HCT116 (cell line): ENCODE measurements around the gene CEND1. TPM values are rescaled to one million over a fixed set of nuclear protein-coding genes. Genes with fewer than 3 reads are reported as not detected.

Experiments used
- ATAC-seq: fragments of 200-7000 bp; cut with Tn5 transposase; 2 replicates; pipeline ENCODE4 v1.9.1; 2020; ENCODE audit warnings: mild to moderate bottlenecking, moderate library complexity
- BruUV-seq: library from RNA; stranded (reverse); fragments of 400-500 nt; replicated peaks from 2 replicates; lab custom pipeline; 2021; lab: Mats Ljungman, UMichigan
- CTCF ChIA-PET: fragments of 300-600 bp; sonication (Branson Sonifier 250); formaldehyde crosslinking; loops from one replicate; lab custom pipeline; 2021; ENCODE audit warnings: antibody characterized with exemption; lab: Charles Lee
- POLR2A ChIA-PET: fragments of 300-600, 350-600 bp; sonication (Branson Sonifier 250); formaldehyde crosslinking; loops from one replicate; lab custom pipeline; 2021; ENCODE audit warnings: antibody characterized with exemption; lab: Charles Lee
- RAD21 ChIA-PET, 2 experiments: fragments of 300-600 bp; sonication (Branson Sonifier 250); formaldehyde crosslinking; loops; one replicate each; lab custom pipeline; 2023; ENCODE audit warnings: low total read pairs in 2 of 2; ENCODE audit not compliant: uncharacterized antibody in 2 of 2, unreplicated experiment in 2 of 2, low non-redundant PET in 1 of 2; lab: Charles Lee
- DNase-seq: peaks from one replicate; pipeline ENCODE4 v3.0.0-alpha.2; 2010; ENCODE audit warnings: low read depth, low spot score
- H2AFZ ChIP-seq: fragments of 200-600 bp; shearing (Covaris generic), sonication (generic); 2 replicates; pipeline ENCODE4 v1.6.1; 2017; ENCODE audit warnings: low read depth, mixed run types, mixed read lengths, antibody characterized with exemption, low read length; ENCODE audit not compliant: poor library complexity, severe bottlenecking
- H3K27ac ChIP-seq: 2 replicates; pipeline ENCODE4 v1.5.1; 2012; ENCODE audit warnings: low read depth, low read length
- H3K27me3 ChIP-seq: fragments of 200-600 bp; sonication (generic); 2 replicates; pipeline ENCODE4 v1.6.1; 2016; ENCODE audit warnings: mixed run types, low read length, mixed read lengths; ENCODE audit not compliant: insufficient read depth
- H3K36me3 ChIP-seq, 2 experiments: fragments of 200-500 bp in 1 of 2; fragments of 200-600 bp in 1 of 2; sonication (Bioruptor generic) in 1 of 2; sonication (generic) in 1 of 2; 2 replicates each; pipeline versions ENCODE4 v1.5.1 to v1.6.1; 2014 to 2016; ENCODE audit warnings: low read length in 2 of 2, inconsistent platforms in 1 of 2, mixed read lengths in 1 of 2, mixed run types in 1 of 2; ENCODE audit not compliant: insufficient read depth in 2 of 2, control insufficient read depth in 1 of 2
- H3K4me1 ChIP-seq, 2 experiments: fragments of 200-600 bp in 1 of 2; sonication (generic) in 1 of 2; 2 replicates each; pipeline versions ENCODE4 v1.5.1 to v1.6.1; 2012 to 2017; ENCODE audit warnings: low read length in 2 of 2, inconsistent platforms in 1 of 2, mild to moderate bottlenecking in 1 of 2, mixed read lengths in 1 of 2, mixed run types in 1 of 2, moderate library complexity in 1 of 2; ENCODE audit not compliant: insufficient read depth in 2 of 2, control insufficient read depth in 1 of 2
- H3K4me2 ChIP-seq: fragments of 200-600 bp; sonication (generic); 2 replicates; pipeline ENCODE4 v1.6.1; 2017; ENCODE audit warnings: mixed run types, low read length, mixed read lengths
- H3K4me3 ChIP-seq, 2 experiments: fragments of 200-600 bp in 1 of 2; sonication (generic) in 1 of 2; replicated peaks in 1 of 2; 2 replicates each; pipeline ENCODE4 v1.5.1; 2011 to 2016; ENCODE audit warnings: low read length in 2 of 2, control low read depth in 1 of 2, low read depth in 1 of 2, mild to moderate bottlenecking in 1 of 2, mixed read lengths in 1 of 2, mixed run types in 1 of 2
- H3K79me2 ChIP-seq: fragments of 200-600 bp; sonication (generic); 2 replicates; pipeline ENCODE4 v1.6.1; 2017; ENCODE audit warnings: mild to moderate bottlenecking, mixed run types, low read length, moderate library complexity, mixed read lengths; ENCODE audit not compliant: insufficient read depth
- H3K9ac ChIP-seq: fragments of 200-600 bp; sonication (generic); 2 replicates; pipeline ENCODE4 v1.6.1; 2016; ENCODE audit warnings: low read length, mixed read lengths
- H3K9me2 ChIP-seq: fragments of 200-600 bp; sonication (generic), shearing (Covaris generic); 2 replicates; pipeline ENCODE4 v1.6.1; 2017; ENCODE audit warnings: mixed run types, mild to moderate bottlenecking, moderate library complexity; ENCODE audit not compliant: insufficient read depth
- H3K9me3 ChIP-seq, 2 experiments: fragments of 200-500 bp in 1 of 2; fragments of 200-600 bp in 1 of 2; sonication (Bioruptor generic) in 1 of 2; sonication (generic) in 1 of 2; 2 replicates each; pipeline ENCODE4 v1.6.1; 2014 to 2017; ENCODE audit warnings: low read length in 2 of 2, mixed read lengths in 2 of 2, inconsistent platforms in 1 of 2, low read depth in 1 of 2, mild to moderate bottlenecking in 1 of 2, mixed run types in 1 of 2, moderate library complexity in 1 of 2; ENCODE audit not compliant: control insufficient read depth in 1 of 2, insufficient read depth in 1 of 2
- H4K20me1 ChIP-seq: fragments of 200-600 bp; sonication (generic), shearing (Covaris generic); 2 replicates; pipeline ENCODE4 v1.6.1; 2017; ENCODE audit warnings: mixed run types, mild to moderate bottlenecking, moderate library complexity; ENCODE audit not compliant: insufficient read depth
- ATF3 ChIP-seq: IDR thresholded peaks from 2 replicates; pipeline ENCODE4 v1.6.1; 2012
- CEBPB ChIP-seq: IDR thresholded peaks from 2 replicates; pipeline ENCODE4 v1.6.1; 2012; ENCODE audit warnings: low read depth
- CTCF ChIP-seq, 3 experiments: fragments of 200-600 bp in 1 of 3; sonication (generic) in 1 of 3; IDR thresholded peaks in 2 of 3; conservative IDR thresholded peaks in 1 of 3; 2 replicates each; pipeline ENCODE4 v1.5.1; 2012 to 2017; ENCODE audit warnings: low read depth in 2 of 3, low read length in 2 of 3, antibody characterized with exemption in 1 of 3, borderline replicate concordance in 1 of 3, control low read depth in 1 of 3, mild to moderate bottlenecking in 1 of 3, mixed read lengths in 1 of 3, mixed run types in 1 of 3, moderate library complexity in 1 of 3; ENCODE audit not compliant: insufficient read depth in 1 of 3
- EZH2 ChIP-seq: fragments of 200-600 bp; sonication (generic); IDR thresholded peaks from 2 replicates; pipeline ENCODE4 v1.6.1; 2017; ENCODE audit warnings: antibody characterized with exemption, mixed run types
- JUND ChIP-seq: IDR thresholded peaks from 2 replicates; pipeline ENCODE4 v1.6.1; 2012
- MAX ChIP-seq: IDR thresholded peaks from 2 replicates; pipeline ENCODE4 v1.6.1; 2012
- POLR2A ChIP-seq: IDR thresholded peaks from 2 replicates; pipeline ENCODE4 v1.7.0; 2011; ENCODE audit warnings: borderline replicate concordance; ENCODE audit not compliant: insufficient read depth, insufficient read length; ENCODE audit errors: extremely low read depth
- POLR2AphosphoS5 ChIP-seq: IDR thresholded peaks from 2 replicates; pipeline ENCODE4 v1.6.1; 2011; ENCODE audit warnings: mild to moderate bottlenecking, low read depth, low read length, moderate library complexity
- RAD21 ChIP-seq: IDR thresholded peaks from 2 replicates; pipeline ENCODE4 v1.6.1; 2012; ENCODE audit warnings: low read depth, mild to moderate bottlenecking
- SRF ChIP-seq: IDR thresholded peaks from 2 replicates; pipeline ENCODE4 v1.6.1; 2012; ENCODE audit warnings: low read depth
- TCF7L2 ChIP-seq: IDR thresholded peaks from 2 replicates; pipeline ENCODE4 v1.7.0; 2011; ENCODE audit warnings: borderline replicate concordance, inconsistent platforms; ENCODE audit not compliant: insufficient read depth, insufficient read length; ENCODE audit errors: extremely low read depth
- YY1 ChIP-seq: IDR thresholded peaks from 2 replicates; pipeline ENCODE4 v1.6.1; 2011; ENCODE audit warnings: low read length, low read depth, moderate library complexity, mild to moderate bottlenecking; ENCODE audit not compliant: insufficient replicate concordance; ENCODE audit errors: extremely low read depth
- intact Hi-C: fragments of 100-400 bp; cut with micrococcal nuclease; formaldehyde crosslinking; loops from 2 replicates; pipeline ENCODE4 v1.10.0; 2022
- total RNA-seq: library from RNA; stranded (reverse); gene quantifications from one replicate; pipeline ENCODE4 v1.2.1, GENCODE V29; 2021; ENCODE audit not compliant: unreplicated experiment

The CEND1 gene
- total RNA-seq, 1 experiment from 2014 or later, result 0.27 TPM

- Histone ChIP-seq H3K79me2 (peaks cover 32% of the 10 kb centered on the region), H2AFZ (no peak overlapping the region), H3K4me1 (peaks cover 35 to 62% of the 10 kb centered on the region in 2 experiments), H3K4me2 (no peak overlapping the region), H3K27ac (no peak overlapping the region; the same call in 1 of the 2 replicates), H3K9me3 (no peaks in the 10 kb centered on the region), H3K27me3 (no peaks in the 10 kb centered on the region), H3K36me3 (no peaks in the 10 kb centered on the region), H3K4me3 (no peak overlapping the region), H3K9ac (no peak overlapping the region), H4K20me1 (peaks cover 6% of the 10 kb centered on the region; the same call in 1 of the 2 replicates), H3K9me2 (no peaks in the 10 kb centered on the region)
- ChIA-PET CTCF (no interaction called here), RAD21 (no interaction called here), POLR2A (interaction anchor here (0.9 to 1.4 kb wide), 3 partner anchors 8 to 12 kb away, joined by 3 to 12 read pairs (median 3); partner anchors contain the start of genes PNPLA2, POLR2L and TSPAN4)
- DNase-seq, result no peak
- intact Hi-C loops, result no loop called here
- BruUV-seq, result no TSS peak
- no peak for ATAC-seq
- TF ChIP-seq MAX (no peak), SRF (no peak), CTCF (IDR thresholded peaks at IDR 0.05 in 2 of 3, conservative IDR thresholded peaks at IDR 0.05 in 1 of 3; ENCODE audit: borderline replicate concordance in 1 of 3, insufficient read depth in 1 of 3, low read depth in 2 of 3, low read length in 2 of 3) (no peak), YY1 (no peak), RAD21 (no peak), POLR2AphosphoS5 (no peak), POLR2A (no peak), JUND (no peak), TCF7L2 (no peak), CEBPB (no peak), ATF3 (no peak), EZH2 (no peak)
Observed at GRCh38 chr11:830295-831117, 40.6 kb upstream of the CEND1 start.
